ENCODE measurements around the gene FGF1.

DNA sequence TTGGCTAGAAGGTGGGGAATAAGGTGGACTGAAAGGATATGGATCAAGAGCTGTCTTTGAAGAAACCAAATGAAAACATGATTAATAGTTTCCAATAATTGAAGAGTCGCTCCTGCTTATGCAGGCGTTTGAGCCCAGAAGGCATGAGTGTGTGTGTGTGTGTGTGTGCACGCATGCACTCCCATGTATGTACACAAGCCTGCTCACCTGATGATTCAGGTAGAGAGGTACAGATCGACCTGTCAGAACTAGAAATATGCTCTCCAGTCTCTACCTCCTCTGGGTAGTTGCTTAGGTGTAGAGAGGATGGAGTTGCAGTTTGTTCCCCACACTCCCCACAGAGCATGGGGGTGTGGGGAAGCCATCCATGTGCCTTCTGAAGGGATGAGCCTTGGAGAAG lies 1.1 kb upstream of the FGF1 start:
- no peak for TF ChIP-seq CTCF (IDR thresholded peaks at IDR 0.05)
- TF ChIP-seq POLR2A (IDR thresholded peaks at IDR 0.05) = no peak
